Islet of Langerhans (tissue), 1 donor: Measurements from ENCODE around the gene SLC39A2.
"Not testable (repeated sequence)": the region's sequence is repeated elsewhere in the genome, so short reads cannot be mapped to it uniquely, and the experiment has no call there.

Experiments used
- FAIRE-seq: peaks from one replicate; lab custom pipeline; 2011; peaks lifted over from hg19 to GRCh38; lab: Jason Lieb, UNC

The SLC39A2 gene

DNA sequence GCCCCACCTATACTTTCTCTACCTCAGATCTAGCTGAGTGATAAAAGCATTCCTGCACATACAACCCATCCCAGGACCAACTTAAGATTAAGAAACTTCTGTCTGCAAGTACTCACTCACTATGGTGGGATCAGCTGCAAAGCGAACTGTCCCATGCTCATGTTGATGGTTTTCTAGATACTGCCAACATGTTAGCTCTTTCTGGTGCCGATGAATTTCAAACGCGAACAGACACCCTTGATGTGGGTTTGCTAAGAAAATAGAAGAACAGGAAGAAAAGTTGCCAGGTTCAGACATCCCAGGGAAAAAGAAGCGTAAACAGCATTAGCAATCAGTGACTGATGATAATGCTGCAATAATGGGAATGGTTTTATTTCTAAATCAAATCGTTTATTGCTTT lies 1.5 kb upstream of the SLC39A2 start:
- no peak for FAIRE-seq

DNA sequence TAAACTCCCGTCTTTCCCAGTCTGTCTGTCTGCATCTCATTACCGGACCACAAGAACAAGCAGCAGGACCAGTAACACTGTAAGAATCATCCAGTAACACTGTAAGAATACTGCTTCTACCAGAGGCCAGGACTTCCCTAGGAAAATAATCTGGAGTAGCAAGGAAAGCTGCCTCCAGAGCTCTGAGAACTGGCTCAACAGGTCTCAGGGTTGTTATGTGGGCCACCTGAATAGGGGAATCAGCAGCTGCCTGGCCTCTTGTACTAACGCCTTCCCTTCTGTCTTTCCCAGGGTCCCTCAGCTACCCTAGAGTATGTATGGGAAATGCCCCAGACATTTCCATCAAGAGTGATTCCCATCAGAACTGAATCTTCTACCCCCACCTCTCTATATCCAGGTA lies 954 bp upstream of the SLC39A2 start:
- no peak for FAIRE-seq

DNA sequence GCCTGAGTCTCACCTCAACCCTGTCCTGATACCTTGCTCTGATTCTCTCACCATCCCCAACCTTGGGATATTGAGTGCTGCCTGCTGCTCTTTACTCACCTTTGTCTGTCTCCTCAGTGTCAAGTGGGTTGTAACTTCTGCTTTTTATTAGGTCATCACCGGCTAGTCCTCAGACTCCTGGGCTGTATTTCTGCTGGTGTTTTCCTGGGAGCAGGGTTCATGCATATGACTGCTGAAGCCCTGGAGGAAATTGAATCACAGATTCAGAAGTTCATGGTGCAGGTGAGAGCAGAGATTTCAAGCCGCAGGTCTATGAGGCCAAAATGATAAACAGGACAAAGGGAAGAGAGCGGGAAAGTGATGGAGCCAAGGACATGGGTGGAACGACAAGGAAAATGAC lies 498 bp downstream of the SLC39A2 start:
- no peak for FAIRE-seq

DNA sequence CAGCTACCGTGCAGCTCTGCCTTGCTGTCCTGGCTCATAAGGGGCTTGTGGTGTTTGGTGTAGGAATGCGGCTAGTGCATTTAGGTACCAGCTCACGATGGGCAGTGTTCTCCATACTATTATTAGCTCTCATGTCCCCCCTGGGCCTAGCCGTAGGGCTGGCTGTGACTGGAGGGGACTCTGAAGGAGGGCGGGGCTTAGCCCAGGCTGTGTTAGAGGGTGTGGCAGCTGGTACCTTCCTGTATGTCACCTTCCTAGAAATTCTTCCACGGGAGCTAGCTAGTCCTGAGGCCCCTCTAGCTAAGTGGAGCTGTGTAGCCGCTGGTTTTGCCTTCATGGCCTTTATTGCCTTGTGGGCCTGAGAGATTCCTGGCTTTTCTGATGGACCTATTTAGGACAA lies 2.1 kb downstream of the SLC39A2 start:
- FAIRE-seq = no peak

DNA sequence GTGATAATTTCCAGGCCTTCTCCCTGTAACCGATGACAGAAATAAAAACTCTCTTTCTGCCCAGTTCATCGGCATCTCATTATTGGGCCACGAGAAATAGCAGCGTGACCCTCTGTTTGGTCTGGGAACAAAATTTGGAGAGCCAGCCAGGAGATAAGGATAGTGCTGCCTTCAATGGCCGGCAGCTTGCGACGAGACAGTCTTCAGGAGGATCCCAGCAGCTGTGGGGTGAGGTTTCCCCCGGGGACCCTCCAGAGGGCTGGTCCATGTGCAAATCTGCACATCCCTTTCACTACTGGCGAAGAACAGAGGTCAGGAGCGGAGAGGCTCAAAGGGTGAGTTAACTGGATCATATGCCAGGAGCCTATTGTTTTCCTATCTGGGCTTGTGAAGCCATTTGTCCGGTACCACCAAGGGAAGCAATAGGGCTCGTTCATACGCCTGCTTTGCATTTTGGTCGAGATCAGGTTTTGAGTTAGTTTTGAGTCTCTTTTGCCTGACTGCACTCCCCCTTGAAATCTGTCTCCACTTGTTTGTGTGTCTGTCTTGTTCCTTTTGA lies 4.8 kb downstream of the SLC39A2 start:
- FAIRE-seq = no peak

DNA sequence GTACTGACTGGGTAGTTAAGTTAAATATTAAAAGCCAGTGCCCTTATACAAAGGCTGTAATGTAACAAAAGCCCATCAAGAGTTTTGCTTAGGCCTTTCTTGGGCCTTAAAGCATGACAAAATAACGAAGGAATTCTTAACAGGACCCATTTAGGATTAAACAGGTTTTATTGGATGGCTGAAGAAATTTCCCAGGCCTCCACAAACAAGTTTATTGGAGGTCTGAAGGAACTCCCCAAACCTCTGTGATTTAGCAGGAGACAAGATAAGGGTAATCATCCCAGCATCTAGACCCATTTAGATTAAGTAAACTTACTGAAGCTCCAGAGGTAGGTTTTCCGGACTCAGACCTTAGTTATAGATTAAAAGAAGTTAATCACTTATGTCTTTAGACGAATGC lies 10.6 kb downstream of the SLC39A2 start:
- FAIRE-seq = not testable (repeated sequence)

DNA sequence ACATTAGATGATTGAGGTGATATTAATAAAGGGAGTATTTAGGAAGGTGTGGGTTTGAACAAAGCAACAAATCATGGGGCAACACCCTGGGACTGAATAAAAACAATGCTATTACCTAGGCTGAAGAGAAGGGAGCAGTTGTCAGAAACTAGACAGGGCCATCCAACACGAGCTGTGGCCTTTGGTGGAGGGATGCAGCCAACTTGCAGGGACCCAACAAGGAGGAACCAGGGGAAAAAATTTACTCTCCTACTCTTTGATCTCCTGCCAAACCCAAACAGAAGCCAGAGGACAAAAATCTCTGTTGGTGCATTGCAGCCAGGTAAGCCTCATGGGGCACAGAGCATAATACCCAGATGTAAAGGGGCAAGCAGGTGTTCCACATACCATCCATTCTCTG lies 12.0 kb downstream of the SLC39A2 start:
- FAIRE-seq = no peak

DNA sequence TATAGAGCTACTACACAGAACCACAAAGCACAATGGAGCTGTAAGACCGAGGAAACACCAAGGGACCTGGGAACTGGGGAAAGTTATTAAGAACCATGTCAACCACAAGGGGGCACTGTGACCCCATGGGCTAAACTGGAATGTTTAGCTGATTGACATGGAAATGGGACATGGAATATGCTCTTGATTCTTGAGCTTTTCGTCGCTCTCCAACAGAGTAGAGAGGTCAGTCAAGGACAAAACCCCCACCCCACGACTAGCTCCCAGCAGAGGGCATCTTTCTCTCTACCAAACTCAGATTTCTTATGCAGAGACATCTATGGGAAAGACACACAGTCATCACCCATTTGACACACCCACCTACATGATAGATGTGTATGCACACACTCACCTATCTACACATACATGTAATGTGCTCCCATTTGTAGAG lies 15.7 kb downstream of the SLC39A2 start:
- no peak for FAIRE-seq

DNA sequence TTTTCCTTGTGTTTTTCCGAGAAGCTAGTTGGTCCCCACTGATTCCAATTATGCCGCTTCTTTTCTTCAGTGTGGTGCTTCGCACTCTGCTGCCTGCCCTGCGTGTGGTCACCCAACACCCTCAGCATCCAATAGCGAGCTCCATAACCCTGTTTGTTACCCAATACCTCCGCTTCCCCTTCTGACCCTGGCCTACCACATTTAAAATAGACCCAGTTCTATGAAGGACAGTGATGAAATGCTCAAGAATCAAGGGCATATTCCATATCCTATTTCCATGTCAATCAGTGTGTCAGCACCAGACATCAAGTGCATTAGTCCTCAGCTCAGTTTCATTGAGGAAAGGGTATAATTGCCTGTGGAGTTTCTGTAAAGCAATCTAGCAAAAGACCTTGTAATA lies 16.2 kb downstream of the SLC39A2 start:
- no peak for FAIRE-seq

DNA sequence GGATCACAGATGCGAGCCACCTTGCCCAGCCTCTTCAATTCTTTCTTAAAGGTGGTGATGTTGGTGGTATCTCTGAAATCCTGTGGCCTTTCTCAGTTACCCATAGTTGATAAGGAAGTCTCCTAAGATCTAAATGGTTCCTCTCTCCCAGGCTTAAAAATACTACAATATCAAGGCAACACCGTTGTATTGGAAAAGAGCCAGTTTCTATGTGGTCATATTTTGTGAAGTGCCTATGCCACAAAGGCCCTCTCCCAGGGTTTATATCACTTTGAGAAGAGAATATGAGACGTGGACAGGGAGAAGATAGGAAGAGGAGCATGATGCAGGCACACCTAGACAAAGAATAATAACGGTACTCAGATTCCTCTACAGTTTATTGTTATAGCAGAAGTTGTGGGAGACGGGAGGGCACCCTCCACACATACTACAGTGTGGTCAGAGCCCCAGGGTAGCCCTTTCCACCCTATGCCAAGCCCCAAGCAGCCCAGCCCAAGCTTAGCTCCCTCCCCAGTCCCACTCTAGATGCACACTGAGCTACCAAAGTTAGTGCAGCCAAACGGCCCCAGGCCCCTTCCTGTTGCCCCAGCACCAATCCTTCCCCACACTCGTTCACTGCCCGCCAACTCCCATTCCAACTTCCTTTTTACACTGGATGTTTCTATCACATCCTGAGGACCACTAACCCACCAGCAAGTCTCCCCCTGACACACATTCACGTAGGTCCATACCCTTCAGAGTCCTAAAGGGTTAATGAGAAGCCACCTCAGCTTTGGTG lies 17.5 kb downstream of the SLC39A2 start:
- no peak for FAIRE-seq

DNA sequence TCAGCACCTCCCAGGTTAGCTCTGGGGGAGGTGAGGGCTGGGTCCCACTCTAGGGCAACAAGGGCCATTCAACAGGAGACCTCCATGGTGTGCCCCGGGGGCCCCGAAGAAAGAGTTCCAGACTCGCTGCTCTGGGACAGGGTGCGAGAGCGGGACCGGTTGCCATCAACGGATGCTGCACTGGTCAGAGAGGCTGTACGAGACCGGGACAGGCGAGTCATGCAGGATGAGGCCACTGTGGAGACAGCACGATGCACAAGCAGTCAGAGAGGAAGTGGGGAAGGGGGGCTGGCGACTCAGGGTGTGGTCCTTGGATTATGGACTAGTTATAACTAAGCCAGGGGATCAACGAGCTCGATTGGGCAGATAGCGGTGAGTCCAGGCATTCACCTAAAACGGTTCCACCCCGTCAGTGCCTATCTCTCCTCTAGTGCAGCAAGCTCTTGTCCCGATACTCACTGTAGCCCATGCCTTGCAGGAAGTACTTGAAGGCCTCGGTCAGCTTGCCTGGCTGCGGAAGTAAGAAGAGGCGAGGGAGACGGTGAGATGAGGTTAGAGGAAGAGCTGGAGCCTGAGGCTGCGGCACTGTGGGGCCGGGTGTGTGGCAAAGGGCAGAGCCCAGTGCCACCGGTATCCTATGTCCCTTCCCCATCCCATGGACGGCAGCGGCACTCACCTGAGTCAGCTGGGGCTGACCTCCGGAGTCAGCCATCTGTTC lies 18.6 kb downstream of the SLC39A2 start:
- FAIRE-seq = no peak

DNA sequence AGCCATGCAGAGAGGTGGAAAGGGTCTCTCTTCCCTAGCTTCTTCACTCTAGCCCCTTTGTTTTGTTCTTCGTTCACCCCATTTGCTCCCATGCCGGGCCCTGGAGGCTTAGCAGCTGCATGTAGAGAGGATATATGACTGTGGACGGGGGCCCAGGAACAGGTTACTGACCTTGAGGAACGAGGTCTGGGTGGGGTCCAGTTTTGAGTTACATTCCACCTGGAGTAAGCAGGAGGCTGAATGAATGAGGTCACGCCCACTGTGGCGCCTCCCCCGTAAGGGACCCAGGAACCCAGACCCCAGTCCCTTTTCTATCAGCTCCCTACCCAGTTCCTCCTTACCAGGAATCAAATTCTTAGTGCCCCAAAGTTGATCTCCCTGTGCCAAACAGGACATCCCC lies 19.2 kb downstream of the SLC39A2 start:
- no peak for FAIRE-seq

DNA sequence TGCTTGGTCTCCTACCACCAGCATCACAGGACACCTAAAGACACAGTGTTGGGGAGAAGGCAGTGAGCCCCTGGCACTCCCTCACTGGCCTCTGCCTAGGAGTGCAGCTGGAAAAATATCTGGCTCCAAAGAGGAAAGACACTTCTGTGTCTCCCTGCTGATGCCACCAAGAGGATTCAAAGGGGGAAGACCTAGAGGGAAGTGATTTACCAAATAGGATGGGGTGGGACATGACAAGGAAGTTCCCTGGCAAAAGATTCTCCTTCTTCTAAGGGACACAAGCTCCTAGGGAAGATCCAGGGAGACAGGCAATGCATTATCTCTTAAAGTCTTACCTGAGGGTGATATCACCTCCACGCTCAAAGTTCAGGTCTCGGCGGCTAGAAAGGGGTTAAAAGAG lies 19.7 kb downstream of the SLC39A2 start:
- FAIRE-seq = no peak

DNA sequence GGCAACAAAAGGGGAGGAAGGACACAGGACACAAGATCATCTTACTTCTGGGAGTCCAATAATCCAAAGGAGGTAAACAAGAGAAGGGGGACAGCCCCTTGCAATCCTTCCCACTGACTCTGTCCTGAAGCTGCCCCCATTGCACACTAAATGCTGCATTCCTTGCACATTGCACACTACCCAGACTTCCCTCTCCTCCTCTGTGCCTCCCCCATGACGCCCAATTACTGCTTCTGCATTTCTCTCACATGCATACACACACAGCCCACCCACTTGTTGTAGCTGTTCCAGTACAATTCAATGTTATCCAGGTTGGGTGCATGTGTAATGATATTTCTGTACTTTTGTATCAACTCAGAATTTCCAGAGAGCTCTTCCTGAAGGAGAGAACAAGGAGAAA lies 20.3 kb downstream of the SLC39A2 start:
- FAIRE-seq = no peak

DNA sequence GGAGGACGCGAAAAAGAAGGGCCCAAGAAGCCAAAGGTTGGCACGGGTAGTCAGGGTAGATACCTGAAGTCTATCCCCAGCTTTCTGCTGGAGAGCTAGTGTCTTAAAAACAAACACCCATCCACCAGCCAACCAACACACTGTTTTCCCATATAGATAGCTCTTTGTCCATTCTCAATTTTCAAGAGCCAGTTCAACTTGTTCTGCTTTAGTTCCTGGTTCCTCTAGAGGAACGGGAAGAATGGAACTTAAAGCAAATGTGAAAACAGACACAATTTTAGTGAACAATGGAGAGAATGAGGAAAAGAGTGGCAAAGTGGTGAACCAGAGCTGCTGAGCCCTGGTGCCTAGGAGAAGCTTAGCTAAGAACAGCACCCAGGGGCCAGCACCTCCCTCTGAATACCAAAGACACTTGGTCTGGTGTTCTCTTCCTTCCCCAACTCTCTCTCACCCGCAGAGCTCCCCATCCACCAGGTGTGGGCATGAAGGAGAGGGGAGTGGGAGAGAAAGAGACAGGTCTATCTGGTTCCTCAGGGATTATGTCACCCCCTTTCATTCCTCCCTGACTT lies 22.0 kb downstream of the SLC39A2 start:
- no peak for FAIRE-seq

DNA sequence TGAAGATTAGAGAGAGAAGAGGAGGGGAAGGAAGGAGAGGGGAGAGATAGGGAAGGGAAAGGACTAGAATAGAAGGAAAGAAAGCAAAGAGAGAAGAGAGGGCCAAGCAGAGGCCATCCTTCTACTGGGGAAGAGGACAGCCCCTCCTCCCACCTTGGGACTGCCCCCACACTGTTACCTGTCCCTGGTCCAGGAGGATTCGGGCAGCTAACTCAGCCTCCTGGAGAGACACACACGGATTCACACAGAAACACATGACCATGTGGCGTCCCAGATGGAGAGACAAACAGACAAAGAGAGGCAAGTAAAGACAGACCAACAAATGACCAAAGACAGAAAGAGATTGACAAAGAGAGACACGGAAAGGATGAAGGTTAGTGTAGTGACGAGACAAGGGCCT lies 23.6 kb downstream of the SLC39A2 start:
- no peak for FAIRE-seq

DNA sequence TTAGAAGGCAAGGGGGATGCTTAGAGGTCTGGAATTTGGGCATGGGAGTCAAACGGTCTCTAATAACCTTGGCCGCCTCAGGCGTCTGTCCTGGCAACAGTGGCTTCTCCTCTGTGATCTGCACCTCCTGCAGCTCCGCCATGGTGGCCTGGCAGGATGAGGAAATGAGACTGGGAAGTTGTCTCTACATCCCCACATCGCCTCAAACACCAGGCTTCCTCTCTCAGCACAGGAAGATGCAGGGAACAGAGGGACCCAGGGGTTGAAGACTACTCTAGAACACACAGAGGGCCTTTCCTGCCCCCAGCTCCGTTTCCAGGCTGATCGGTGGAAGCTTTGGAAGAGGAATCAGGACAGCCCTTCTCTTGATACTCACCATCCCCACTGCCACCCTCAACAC lies 24.1 kb downstream of the SLC39A2 start:
- no peak for FAIRE-seq

DNA sequence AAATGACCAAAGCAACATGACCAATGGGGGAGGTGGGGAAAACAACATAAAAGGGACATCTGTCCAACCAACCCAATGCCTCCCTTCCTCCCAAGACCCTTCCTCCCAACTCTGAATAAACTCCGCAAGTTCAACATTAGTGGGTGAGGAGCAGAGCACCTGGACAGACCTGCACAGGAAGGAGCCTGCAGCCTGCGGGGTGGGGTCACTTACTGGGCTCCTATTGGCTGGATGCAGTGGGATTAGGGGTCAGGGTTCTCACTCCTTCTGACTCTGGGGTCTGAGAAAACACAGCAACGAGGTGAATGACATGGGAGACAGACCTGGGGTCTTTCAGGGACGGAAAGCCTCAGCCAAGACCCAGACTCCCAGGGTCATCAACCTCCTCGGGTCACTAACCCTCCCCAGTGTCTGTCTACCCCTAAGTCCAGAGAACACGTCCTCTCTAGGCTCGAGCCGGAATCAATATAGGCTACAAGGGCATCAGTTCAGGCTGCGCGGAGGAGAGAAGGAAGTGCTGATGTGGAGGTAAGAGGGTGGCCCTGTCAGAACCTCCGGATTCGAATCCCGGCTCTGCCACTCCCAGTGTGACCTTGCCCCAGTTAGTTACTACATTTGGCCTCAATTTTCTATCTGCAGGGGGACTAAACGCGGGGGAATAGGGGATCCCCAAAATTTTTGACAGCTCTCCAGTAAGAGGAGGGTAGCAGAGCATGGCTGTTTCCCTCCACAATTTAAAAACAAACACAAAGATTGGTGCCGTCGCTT lies 24.9 kb downstream of the SLC39A2 start:
- no peak for FAIRE-seq

DNA sequence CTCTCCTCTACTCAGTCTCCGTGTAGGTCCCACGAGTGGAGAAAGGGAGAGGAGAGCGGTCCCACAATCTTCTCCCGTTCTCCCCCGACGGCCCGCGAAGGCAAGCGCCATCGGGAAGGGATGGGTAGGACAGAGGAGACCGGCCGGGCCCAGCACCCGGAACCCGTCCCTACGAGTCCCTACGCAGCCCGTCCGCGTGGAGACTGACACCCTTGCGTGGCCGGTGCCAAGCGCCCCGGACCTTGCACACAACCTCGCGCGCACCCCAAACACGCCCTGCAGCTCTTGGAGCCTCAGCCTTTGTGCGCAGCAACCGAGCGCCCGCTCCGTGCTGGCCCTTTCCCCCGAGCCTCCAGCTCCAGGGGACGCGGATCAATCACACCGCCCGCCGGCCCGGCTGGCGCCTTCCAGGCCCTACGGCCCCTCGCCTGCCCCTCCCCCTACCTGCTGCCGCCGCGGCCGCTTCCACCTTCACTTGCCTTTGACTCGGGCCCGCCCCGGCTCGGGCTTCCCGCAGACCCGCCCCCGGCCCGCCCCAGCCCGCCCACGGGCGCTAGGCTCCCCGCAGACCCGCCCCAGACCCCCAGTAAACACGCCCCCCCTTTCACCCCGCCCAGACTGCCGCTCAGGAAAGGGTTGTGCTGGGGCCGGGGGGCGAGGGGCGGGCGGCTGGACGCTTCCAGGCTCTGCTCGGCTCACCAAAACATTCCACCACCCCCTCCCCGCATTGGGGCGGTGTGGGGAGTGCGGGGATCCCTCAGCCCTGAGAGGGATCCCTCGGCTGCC lies 25.7 kb downstream of the SLC39A2 start, which contains the start of gene NDRG2:
NDRG2 (minus strand) TSS at position 477 of the 786 bp plus-strand sequence. CDS start 1,746 bp downstream, outside the sequence.
- FAIRE-seq = no peak

DNA sequence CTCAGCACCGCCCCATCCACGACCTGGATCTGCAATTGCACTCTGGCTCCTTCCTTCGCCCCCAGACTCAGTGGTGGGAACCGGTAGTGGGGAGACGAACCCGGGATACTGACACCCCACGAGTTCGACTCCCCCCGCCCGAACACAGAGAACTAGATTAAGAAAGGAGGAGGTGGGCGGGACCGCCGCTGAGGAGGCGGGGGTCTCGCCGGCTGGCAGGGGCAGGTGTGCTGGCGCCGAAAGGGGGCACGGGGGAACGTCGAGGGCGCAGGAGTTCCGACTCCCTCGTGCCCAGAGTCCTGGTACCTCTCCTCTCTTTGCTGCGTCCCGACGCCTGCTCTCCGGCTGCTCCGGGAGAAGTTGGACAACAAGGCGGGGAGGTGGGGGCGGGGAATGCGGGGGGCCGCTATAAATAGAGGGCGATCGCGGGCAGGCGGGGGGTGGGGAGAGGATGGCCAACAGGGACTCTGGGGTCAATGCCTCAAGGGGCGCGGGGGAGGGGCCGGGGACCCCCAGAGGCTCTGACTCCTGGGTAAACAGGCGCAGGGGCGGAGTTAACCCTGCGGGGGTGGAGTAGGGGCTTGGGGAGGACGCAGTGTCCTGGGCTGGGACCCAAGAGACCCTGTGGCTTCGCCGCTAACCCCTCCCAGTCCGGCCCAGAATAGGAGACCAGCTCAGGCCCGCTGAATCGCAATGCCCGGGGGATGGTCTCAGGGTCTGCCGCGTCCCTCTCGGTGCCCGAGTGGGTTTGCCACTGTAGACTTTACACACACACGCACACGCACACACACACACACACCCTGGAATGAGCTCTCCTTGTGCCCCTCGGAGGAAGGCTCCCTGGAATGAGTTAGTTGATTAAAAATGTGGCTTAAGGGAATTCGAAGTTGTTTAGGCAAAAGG lies 26.5 kb downstream of the SLC39A2 start:
- FAIRE-seq = no peak
